ENCODE measurements around the gene PSMA6. TPM values are rescaled to one million over a fixed set of nuclear protein-coding genes. Genes with fewer than 3 reads are reported as not detected.

PSMA6 gene
- total RNA-seq, 1 donor from 2014 or later: 344 TPM

DNA sequence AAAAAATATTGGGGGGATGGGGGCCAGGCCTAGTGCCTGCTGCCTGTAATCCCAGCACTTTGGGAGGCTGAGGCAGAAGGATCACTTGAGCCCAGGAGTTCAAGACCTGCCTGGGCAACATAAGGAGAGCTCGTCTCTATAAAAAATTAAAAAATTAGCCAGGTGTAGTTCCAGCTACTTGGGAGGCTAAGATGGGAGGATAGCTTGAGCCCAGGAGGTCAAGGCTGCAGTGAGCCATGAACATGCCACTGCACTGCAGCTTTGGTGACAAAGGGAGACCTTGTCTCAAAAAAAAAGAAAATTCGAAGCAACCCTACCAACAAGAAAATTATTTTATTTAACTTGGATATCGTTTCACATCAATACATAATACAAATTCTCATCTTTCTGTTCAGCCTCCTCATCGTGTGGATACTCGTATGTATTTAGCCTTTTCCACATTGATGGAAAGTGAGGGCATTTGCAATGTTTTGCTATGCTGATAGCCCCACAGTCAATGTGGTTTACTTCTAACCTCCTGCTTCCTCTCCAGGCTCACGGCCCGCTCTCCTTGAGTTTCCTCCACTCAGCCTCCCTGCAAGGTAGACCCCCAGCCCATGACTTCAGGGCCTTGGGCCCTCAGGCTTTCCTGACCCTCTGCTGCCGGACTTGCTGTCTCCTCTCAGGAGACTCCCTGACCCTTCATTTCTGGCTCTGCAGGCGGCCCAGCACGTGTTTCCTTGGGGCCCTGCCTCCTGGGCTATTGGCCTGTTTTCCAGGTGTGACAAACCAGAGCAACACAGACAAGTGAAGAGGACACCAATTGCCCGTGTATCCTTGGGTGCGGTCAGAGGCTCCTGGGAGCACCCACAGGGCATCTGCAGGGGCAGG, 57.5 kb downstream of the PSMA6 start:
- no peaks in the 10 kb centered on the region for H3K79me2 ChIP-seq (ENCODE audit: low read depth)
- H3F3A ChIP-seq (ENCODE audit: low read depth): no peaks in the 10 kb centered on the region
- no peak overlapping the region for H3K27ac ChIP-seq
- no peak overlapping the region for H3K4me3 ChIP-seq
- H3K27me3 ChIP-seq: no peaks in the 10 kb centered on the region
- no peaks in the 10 kb centered on the region for H3K36me3 Mint-ChIP-seq
- no peaks in the 10 kb centered on the region for H3K9me3 Mint-ChIP-seq
- H4K20me1 ChIP-seq (ENCODE audit: low read depth): no peaks in the 10 kb centered on the region
- no peak for DNase-seq (ENCODE audit: low spot score)
- H3K4me1 Mint-ChIP-seq: peaks cover 38% of the 10 kb centered on the region
- TF ChIP-seq EZH2 (IDR thresholded peaks at IDR 0.05) (no peak), EZH2phosphoT487 (IDR thresholded peaks at IDR 0.05) (no peak)
- TF ChIP-seq, protein P1, sequence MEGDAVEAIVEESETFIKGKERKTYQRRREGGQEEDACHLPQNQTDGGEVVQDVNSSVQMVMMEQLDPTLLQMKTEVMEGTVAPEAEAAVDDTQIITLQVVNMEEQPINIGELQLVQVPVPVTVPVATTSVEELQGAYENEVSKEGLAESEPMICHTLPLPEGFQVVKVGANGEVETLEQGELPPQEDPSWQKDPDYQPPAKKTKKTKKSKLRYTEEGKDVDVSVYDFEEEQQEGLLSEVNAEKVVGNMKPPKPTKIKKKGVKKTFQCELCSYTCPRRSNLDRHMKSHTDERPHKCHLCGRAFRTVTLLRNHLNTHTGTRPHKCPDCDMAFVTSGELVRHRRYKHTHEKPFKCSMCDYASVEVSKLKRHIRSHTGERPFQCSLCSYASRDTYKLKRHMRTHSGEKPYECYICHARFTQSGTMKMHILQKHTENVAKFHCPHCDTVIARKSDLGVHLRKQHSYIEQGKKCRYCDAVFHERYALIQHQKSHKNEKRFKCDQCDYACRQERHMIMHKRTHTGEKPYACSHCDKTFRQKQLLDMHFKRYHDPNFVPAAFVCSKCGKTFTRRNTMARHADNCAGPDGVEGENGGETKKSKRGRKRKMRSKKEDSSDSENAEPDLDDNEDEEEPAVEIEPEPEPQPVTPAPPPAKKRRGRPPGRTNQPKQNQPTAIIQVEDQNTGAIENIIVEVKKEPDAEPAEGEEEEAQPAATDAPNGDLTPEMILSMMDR (IDR thresholded peaks at IDR 0.05): no peak
- H3K4me3 Mint-ChIP-seq: no peak overlapping the region
- H3K4me2 ChIP-seq: no peak overlapping the region
- peak overlapping the region; percentile 46 for H3K27ac Mint-ChIP-seq
- H3K9me3 ChIP-seq (ENCODE audit: low read depth): no peaks in the 10 kb centered on the region
- H3K4me1 ChIP-seq: peaks cover 17% of the 10 kb centered on the region
- no peak overlapping the region for H3K9ac ChIP-seq
- H2AFZ ChIP-seq (replicated peaks): peak overlapping the region; percentile 31
- H3K27me3 Mint-ChIP-seq (ENCODE audit: insufficient read depth, low read depth): peaks cover 7% of the 10 kb centered on the region
- no peaks in the 10 kb centered on the region for H3K36me3 ChIP-seq

DNA sequence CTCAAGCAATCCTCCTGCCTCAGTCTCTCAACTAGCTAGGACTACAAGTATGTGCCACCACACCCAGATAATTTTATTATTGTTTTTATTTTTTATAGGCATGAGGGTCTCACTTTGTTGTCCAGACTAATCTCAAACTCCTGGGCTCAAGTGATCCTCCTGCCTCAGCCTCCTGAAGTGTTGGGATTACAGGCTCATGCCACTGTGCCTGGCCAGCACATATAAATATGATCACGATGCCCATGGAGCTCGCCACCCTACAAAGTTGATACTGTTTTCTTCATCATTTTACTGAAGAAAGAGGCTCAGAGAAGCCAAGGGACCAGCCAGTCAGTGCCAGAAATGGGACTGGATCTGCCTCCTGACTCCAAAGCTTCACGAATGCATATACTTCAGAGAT, 59.3 kb downstream of the PSMA6 start:
- no peaks in the 10 kb centered on the region for H3K27me3 ChIP-seq
- no peak overlapping the region for H3K27ac ChIP-seq
- no peak overlapping the region for H3K4me2 ChIP-seq
- Mint-ChIP-seq H3K36me3 (no peaks in the 10 kb centered on the region), H3K27ac (peak overlapping the region; percentile 40), H3K4me1 (peaks cover 46% of the 10 kb centered on the region), H3K9me3 (no peaks in the 10 kb centered on the region), H3K4me3 (no peak overlapping the region), H3K27me3 (ENCODE audit: insufficient read depth, low read depth) (peaks cover 7% of the 10 kb centered on the region)
- H3K36me3 ChIP-seq: no peaks in the 10 kb centered on the region
- H3F3A ChIP-seq (ENCODE audit: low read depth): no peaks in the 10 kb centered on the region
- no peaks in the 10 kb centered on the region for H3K9me3 ChIP-seq (ENCODE audit: low read depth)
- H3K9ac ChIP-seq: no peak overlapping the region
- H3K4me1 ChIP-seq: peaks cover 17% of the 10 kb centered on the region
- TF ChIP-seq, protein P1 (IDR thresholded peaks at IDR 0.05): no peak
- TF ChIP-seq EZH2 (IDR thresholded peaks at IDR 0.05): no peak
- DNase-seq (ENCODE audit: low spot score): no peak
- H4K20me1 ChIP-seq (ENCODE audit: low read depth): no peaks in the 10 kb centered on the region
- no peaks in the 10 kb centered on the region for H3K79me2 ChIP-seq (ENCODE audit: low read depth)
- H3K4me3 ChIP-seq: no peak overlapping the region
- H2AFZ ChIP-seq (replicated peaks): peak overlapping the region; percentile 90

DNA sequence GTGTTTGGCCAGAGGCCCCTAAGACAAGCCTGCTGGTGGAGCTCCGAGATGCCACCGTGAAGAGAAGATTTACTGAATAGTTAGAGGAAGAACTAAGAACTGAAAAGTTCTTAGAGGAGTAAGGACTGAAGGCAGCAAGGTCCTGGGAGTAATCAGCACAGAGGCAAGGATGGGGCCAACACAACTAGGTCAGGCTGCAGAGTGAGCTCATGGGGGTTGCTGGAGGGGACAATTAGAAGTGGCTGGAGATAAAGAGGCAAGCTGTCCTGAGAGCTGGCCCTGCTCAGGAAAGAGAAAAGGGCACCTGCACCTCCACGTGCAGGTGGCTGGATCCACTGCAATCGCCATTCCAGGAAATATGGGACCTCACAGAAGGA, 59.7 kb downstream of the PSMA6 start:
- no peaks in the 10 kb centered on the region for H3F3A ChIP-seq (ENCODE audit: low read depth)
- TF ChIP-seq EZH2 (IDR thresholded peaks at IDR 0.05) (no peak), EZH2phosphoT487 (IDR thresholded peaks at IDR 0.05) (no peak)
- TF ChIP-seq, protein P1 (IDR thresholded peaks at IDR 0.05): no peak
- peaks cover 7% of the 10 kb centered on the region for H3K27me3 Mint-ChIP-seq (ENCODE audit: insufficient read depth, low read depth)
- peaks cover 46% of the 10 kb centered on the region for H3K4me1 Mint-ChIP-seq
- peak overlapping the region; percentile 90 for H2AFZ ChIP-seq (replicated peaks)
- no peaks in the 10 kb centered on the region for H3K9me3 Mint-ChIP-seq
- H3K36me3 ChIP-seq: no peaks in the 10 kb centered on the region
- no peak overlapping the region for H3K9ac ChIP-seq
- no peak overlapping the region for H3K27ac ChIP-seq
- no peak overlapping the region for H3K4me3 Mint-ChIP-seq
- H3K27ac Mint-ChIP-seq: peak overlapping the region; percentile 40
- no peaks in the 10 kb centered on the region for H3K27me3 ChIP-seq
- no peaks in the 10 kb centered on the region for H3K79me2 ChIP-seq (ENCODE audit: low read depth)
- H4K20me1 ChIP-seq (ENCODE audit: low read depth): no peaks in the 10 kb centered on the region
- H3K36me3 Mint-ChIP-seq: no peaks in the 10 kb centered on the region
- no peak overlapping the region for H3K4me3 ChIP-seq
- peaks cover 17% of the 10 kb centered on the region for H3K4me1 ChIP-seq
- H3K4me2 ChIP-seq: no peak overlapping the region
- DNase-seq (ENCODE audit: low spot score): no peak
- no peaks in the 10 kb centered on the region for H3K9me3 ChIP-seq (ENCODE audit: low read depth)

All from neural progenitor cell (in vitro differentiated cells).